Esophagus squamous epithelium (tissue), 4 donors: Measurements from ENCODE around the gene SRR.

Experiments used
- POLR2A ChIP-seq, 4 donors: fragments of 450-650 bp; IDR thresholded peaks; one replicate each; pipeline ENCODE4 v1.6.1; 2017; ENCODE audit warnings: antibody characterized with exemption in 4 of 4, mild to moderate bottlenecking in 4 of 4, moderate library complexity in 3 of 4
- TF ChIP-seq, protein P1 (sequence below), 6 experiments: fragments of 450-650 bp in 4 of 6; fragments of 200-600 bp in 2 of 6; sonication (generic) in 2 of 6; IDR thresholded peaks; one replicate each; pipeline ENCODE4 v1.5.1; 2016 to 2019; ENCODE audit warnings: antibody characterized with exemption in 6 of 6, mild to moderate bottlenecking in 4 of 6, moderate library complexity in 4 of 6

DNA sequence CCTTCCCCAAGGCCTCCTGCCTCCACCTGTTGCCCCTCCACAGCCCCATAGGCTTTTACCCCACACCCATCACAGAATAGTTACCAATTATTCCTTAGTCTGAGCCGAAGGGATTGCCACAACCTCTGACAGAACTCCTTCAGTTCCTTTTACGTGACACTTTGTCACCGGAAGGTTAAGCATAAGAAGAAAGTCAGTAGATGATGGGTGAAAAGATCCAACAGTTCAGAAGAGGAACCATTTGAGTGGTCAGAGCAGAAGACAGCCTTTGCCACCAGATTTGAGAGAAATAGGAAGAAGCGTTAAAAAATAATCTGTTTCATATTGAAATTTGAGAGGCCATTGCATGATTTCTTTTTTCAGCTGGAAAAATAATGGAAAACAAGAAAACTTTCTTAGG lies 1.2 kb downstream of the SRR start:
- TF ChIP-seq, protein P1, sequence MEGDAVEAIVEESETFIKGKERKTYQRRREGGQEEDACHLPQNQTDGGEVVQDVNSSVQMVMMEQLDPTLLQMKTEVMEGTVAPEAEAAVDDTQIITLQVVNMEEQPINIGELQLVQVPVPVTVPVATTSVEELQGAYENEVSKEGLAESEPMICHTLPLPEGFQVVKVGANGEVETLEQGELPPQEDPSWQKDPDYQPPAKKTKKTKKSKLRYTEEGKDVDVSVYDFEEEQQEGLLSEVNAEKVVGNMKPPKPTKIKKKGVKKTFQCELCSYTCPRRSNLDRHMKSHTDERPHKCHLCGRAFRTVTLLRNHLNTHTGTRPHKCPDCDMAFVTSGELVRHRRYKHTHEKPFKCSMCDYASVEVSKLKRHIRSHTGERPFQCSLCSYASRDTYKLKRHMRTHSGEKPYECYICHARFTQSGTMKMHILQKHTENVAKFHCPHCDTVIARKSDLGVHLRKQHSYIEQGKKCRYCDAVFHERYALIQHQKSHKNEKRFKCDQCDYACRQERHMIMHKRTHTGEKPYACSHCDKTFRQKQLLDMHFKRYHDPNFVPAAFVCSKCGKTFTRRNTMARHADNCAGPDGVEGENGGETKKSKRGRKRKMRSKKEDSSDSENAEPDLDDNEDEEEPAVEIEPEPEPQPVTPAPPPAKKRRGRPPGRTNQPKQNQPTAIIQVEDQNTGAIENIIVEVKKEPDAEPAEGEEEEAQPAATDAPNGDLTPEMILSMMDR (IDR thresholded peaks at IDR 0.05): no peak
- TF ChIP-seq POLR2A (IDR thresholded peaks at IDR 0.05): no peak
